Endodermal cell (in vitro differentiated cells): ENCODE data around the gene MSMP. TPM values are rescaled to one million over a fixed set of nuclear protein-coding genes. Genes with fewer than 3 reads are reported as not detected.

Source experiments
- DNase-seq: peaks from one replicate; pipeline ENCODE4 v3.0.0-alpha.2; 2017
- H3K27ac ChIP-seq: 2 replicates; pipeline ENCODE4 v1.5.1; 2013; ENCODE audit warnings: mild to moderate bottlenecking, low read depth, low read length, moderate library complexity
- H3K27me3 ChIP-seq: 2 replicates; pipeline ENCODE4 v1.6.1; 2013; ENCODE audit warnings: mild to moderate bottlenecking, low read length, moderate library complexity; ENCODE audit not compliant: insufficient read depth, control insufficient read depth, poor library complexity, severe bottlenecking
- H3K36me3 ChIP-seq: 2 replicates; pipeline ENCODE4 v1.7.0; 2013; ENCODE audit warnings: mild to moderate bottlenecking, low read length, moderate library complexity; ENCODE audit not compliant: control insufficient read depth, insufficient read depth
- H3K4me1 ChIP-seq: one replicate; pipeline ENCODE4 v1.7.0; 2013; ENCODE audit warnings: low read length; ENCODE audit not compliant: control insufficient read depth, insufficient read depth
- H3K4me3 ChIP-seq: 2 replicates; pipeline ENCODE4 v1.5.1; 2013; ENCODE audit warnings: mild to moderate bottlenecking, low read length, moderate library complexity
- H3K9ac ChIP-seq: 2 replicates; pipeline ENCODE4 v1.6.1; 2013; ENCODE audit warnings: mild to moderate bottlenecking, low read length, moderate library complexity; ENCODE audit not compliant: poor library complexity, severe bottlenecking; ENCODE audit errors: extremely low read depth
- H3K9me3 ChIP-seq: 2 replicates; pipeline ENCODE4 v1.6.1; 2013; ENCODE audit warnings: mild to moderate bottlenecking, low read length, moderate library complexity; ENCODE audit not compliant: control insufficient read depth
- H3K27ac Mint-ChIP-seq: 2 replicates; pipeline ENCODE4 v1.8.0; 2020; ENCODE audit warnings: mixed read lengths
- H3K27me3 Mint-ChIP-seq: 2 replicates; pipeline ENCODE4 v1.8.0; 2021; ENCODE audit warnings: mild to moderate bottlenecking, mixed read lengths; ENCODE audit not compliant: insufficient read depth
- H3K36me3 Mint-ChIP-seq: 2 replicates; pipeline ENCODE4 v1.8.0; 2020; ENCODE audit warnings: low read depth, mixed read lengths
- H3K4me1 Mint-ChIP-seq: 2 replicates; pipeline ENCODE4 v1.8.0; 2020; ENCODE audit warnings: mixed read lengths
- H3K4me3 Mint-ChIP-seq: 2 replicates; pipeline ENCODE4 v1.8.0; 2020; ENCODE audit warnings: mild to moderate bottlenecking, moderate library complexity, mixed read lengths
- H3K9me3 Mint-ChIP-seq: 2 replicates; pipeline ENCODE4 v1.8.0; 2020; ENCODE audit warnings: mild to moderate bottlenecking, mixed read lengths
- CTCF ChIP-seq: fragments of 200-600 bp; sonication (generic); conservative IDR thresholded peaks from 2 replicates; pipeline ENCODE4 v1.5.0; 2021; ENCODE audit warnings: antibody characterized with exemption, mild to moderate bottlenecking
- WGBS, 2 experiments: methylation state at CpG; one replicate each; pipeline versions ENCODE4 v1.1.5 to v1.1.7; 2013; ENCODE audit warnings: missing lambda C conversion rate in 2 of 2, mixed read lengths in 1 of 2; ENCODE audit not compliant: insufficient coverage in 1 of 2, insufficient read length in 1 of 2; 5-methylcytosine and 5-hydroxymethylcytosine counted together
- total RNA-seq, 2 donors: library from RNA; stranded (reverse); fragmentation: NEBNext Ultra II Directional in 1 of 2; extraction: Animal tissue kit (Norgen Biotek cat#: 25700) in 1 of 2; gene quantifications; 2 replicates in 1 of 2; 3 replicates in 1 of 2; pipeline ENCODE4 v1.2.1, GENCODE V29; 2021

MSMP gene
- total RNA-seq, 2 donors from 2014 or later: 0.66 TPM; not detected in 1

GRCh38 chr9:35759795-35760194 lies 5.7 kb upstream of the MSMP start:
- no peaks in the 10 kb centered on the region for H3K4me1 ChIP-seq
- no peak for TF ChIP-seq CTCF
- no peak overlapping the region for H3K4me3 ChIP-seq
- H3K9ac ChIP-seq: no peak overlapping the region
- no peak overlapping the region for H3K27ac ChIP-seq
- H3K9me3 Mint-ChIP-seq: no peaks in the 10 kb centered on the region
- H3K27me3 Mint-ChIP-seq: no peaks in the 10 kb centered on the region
- 95 to 96% methylated on average over 4 of the region's 4 CpGs for WGBS, 2 experiments
- peaks cover 11% of the 10 kb centered on the region for H3K36me3 ChIP-seq
- H3K27me3 ChIP-seq: no peaks in the 10 kb centered on the region
- DNase-seq: no peak
- H3K36me3 Mint-ChIP-seq: peaks cover 7% of the 10 kb centered on the region
- H3K27ac Mint-ChIP-seq: no peak overlapping the region
- H3K4me1 Mint-ChIP-seq: peaks cover 8% of the 10 kb centered on the region
- no peaks in the 10 kb centered on the region for H3K9me3 ChIP-seq
- H3K4me3 Mint-ChIP-seq: no peak overlapping the region

- TF ChIP-seq CTCF: no peak
- DNase-seq: no peak
- H3K27ac Mint-ChIP-seq: no peak overlapping the region
- Histone ChIP-seq H3K27ac (no peak overlapping the region), H3K4me1 (no peaks in the 10 kb centered on the region), H3K4me3 (peak overlapping the region; percentile 85), H3K9me3 (no peaks in the 10 kb centered on the region), H3K36me3 (peaks cover 23% of the 10 kb centered on the region), H3K27me3 (no peaks in the 10 kb centered on the region), H3K9ac (no peak overlapping the region)
- no peaks in the 10 kb centered on the region for H3K27me3 Mint-ChIP-seq
- WGBS, 2 experiments: 83 to 86% methylated on average over 2 to 3 of the region's 3 CpGs
- peaks cover 8% of the 10 kb centered on the region for H3K4me1 Mint-ChIP-seq
- no peaks in the 10 kb centered on the region for H3K9me3 Mint-ChIP-seq
- H3K36me3 Mint-ChIP-seq: peaks cover 15% of the 10 kb centered on the region
- peak overlapping the region; percentile 95 for H3K4me3 Mint-ChIP-seq
Observed at GRCh38 chr9:35758475-35759050, 4.5 kb upstream of the MSMP start.

- no peaks in the 10 kb centered on the region for H3K27me3 ChIP-seq
- H3K9ac ChIP-seq: peak overlapping the region; percentile 72
- TF ChIP-seq CTCF: no peak
- peaks cover 19% of the 10 kb centered on the region for H3K36me3 Mint-ChIP-seq
- H3K27ac ChIP-seq: no peak overlapping the region
- no peak for DNase-seq
- H3K4me1 ChIP-seq: no peaks in the 10 kb centered on the region
- no peaks in the 10 kb centered on the region for H3K27me3 Mint-ChIP-seq
- peak overlapping the region; percentile 95 for H3K4me3 Mint-ChIP-seq
- H3K27ac Mint-ChIP-seq: peak overlapping the region; percentile 57
- H3K9me3 ChIP-seq: no peaks in the 10 kb centered on the region
- peaks cover 30% of the 10 kb centered on the region for H3K36me3 ChIP-seq
- H3K4me3 ChIP-seq: peak overlapping the region; percentile 85
- no peaks in the 10 kb centered on the region for H3K9me3 Mint-ChIP-seq
- H3K4me1 Mint-ChIP-seq: peaks cover 8% of the 10 kb centered on the region
Observed at GRCh38 chr9:35757892-35758275, 3.8 kb upstream of the MSMP start.
